DMS114 treated with DMSO at 0.1 percent for 48 hours (cell line): Measurements from ENCODE around the gene STRA6.

Source experiments
- DNase-seq: peaks from one replicate; lab custom pipeline; 2025; ENCODE audit not compliant: unreplicated experiment; lab: John Stamatoyannopoulos, UW

Gene STRA6

DNA sequence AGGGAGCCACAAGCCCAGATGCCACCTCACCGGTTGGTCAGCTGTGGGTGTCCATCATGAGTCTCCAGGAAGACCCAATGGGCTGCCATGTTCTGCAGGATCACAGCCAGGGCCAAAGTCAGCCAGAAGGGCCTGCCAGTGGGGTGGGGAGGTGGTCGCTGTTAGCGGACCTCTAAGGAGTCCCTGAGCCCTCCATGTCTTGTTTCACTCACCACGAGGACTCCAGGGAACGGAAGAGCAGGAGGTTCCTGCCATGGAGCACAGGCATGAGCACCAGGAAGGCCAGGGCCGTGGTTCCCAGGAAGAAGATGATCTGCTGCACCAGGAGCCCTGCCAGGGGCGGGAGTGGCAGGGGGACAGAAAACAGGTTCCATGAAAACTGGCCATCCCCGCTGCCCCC is 20.5 kb downstream of the STRA6 start:
- DNase-seq: no peak

DNA sequence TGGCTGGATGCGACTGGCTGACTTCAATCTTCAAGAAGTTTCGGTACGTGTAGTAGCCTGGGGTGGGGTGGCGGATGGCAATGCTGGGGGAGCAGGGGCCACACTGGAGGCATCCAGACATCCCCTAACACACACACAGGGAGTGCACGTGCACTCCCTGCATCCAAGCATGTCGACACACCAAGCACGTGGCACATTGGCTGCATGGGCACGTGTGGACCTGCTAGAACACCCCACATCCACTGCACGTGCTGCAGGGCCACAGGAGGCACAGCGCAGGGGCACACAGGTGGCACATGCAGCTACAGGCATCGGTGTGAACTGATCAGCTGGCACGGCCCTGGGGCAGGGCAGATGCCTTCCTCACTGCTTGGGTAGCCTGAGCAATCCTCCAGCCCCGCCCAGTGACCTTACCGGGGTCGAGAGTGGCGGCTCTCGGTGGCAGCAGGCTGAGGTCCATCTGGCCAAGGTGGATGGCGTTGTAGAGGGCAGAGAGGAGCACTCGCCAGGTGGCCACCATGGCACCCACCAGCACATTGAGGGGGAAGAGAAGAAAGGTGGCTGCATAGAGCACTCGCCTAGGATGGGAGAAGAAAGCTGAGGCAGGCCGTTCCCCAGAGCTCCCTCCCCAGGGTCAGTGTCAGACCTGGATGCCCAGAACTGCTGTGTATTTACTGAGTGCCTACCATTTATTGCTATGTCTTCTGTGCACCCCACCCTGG is 21.5 kb downstream of the STRA6 start:
- no peak for DNase-seq

DNA sequence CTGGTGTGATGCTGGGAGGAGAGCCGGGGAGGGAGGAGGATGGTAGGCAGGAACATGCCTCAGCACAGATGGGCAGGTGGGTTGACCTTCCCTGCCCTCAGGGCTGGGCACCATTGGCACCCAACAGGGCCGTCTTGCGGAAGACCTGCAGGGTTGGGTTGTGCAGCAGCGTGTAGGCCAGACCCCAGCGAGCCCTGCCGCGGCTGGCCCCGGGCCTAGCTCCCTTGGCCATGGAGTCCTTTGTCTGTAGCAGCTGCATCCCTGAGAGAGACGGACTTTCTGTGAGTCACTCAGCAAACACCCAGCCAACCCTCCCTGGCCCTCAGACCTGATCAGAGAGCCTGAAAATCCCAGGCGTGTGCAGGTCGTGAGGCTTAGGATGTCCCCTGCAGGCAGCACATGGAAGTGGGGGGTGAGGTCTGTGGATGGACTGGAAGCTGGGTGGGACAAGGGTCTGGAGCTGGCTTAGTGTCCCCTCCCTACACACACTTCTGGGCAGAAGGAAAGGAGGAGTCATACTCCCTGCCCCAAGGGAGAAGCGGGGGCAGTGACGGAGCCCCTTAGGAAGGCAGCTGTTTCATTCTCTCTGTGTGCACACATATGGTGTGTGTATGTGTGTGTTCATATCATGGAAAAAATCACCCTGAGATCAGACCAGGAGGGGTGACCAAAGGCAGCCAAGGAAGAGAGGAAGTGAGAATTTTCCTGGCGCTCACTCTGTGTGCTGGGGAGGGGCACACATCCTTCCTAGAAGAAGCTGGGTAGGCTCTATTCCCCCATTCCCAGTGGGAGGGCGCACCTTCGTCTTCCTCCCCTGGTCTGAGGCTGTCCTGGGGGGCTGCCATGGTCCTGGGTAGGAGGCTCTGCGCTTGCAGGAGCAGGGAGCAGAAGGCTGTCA is 22.4 kb downstream of the STRA6 start:
- no peak for DNase-seq

DNA sequence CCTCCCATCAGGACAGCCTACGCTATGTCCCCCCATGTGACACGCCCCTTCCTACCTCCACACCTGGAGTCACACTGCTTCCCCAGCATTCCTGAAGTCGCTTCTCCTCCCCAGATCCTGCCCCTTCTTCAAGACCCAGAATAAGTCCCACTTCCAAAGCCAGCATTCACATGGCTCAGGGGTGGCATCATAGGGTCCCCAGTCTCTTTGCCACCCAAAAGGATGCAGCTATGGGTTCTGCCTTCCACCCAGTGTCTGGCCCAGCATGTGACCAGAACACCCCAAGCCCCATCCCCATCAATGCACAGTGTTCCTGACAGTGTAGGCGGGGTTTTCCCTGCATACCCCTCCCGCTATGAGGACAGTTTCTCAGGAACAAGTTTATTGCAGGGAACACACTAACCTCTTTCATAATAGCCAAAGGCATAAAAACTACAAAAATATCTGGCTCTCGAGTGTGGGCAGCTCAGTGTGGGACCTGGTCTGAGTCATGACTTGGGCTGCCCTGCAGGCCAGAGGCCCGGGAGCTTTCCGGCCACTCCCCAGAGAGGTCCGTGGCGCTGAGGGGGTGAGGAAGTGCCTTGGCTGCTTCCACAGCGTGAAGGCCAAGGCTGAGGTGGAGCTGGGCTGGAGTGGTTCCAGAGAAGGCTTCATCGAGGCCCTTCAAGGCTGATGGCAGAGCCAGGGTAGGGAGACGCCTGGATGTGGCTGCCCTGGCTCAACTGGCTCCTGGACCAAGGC is 23.3 kb downstream of the STRA6 start:
- no peak for DNase-seq

DNA sequence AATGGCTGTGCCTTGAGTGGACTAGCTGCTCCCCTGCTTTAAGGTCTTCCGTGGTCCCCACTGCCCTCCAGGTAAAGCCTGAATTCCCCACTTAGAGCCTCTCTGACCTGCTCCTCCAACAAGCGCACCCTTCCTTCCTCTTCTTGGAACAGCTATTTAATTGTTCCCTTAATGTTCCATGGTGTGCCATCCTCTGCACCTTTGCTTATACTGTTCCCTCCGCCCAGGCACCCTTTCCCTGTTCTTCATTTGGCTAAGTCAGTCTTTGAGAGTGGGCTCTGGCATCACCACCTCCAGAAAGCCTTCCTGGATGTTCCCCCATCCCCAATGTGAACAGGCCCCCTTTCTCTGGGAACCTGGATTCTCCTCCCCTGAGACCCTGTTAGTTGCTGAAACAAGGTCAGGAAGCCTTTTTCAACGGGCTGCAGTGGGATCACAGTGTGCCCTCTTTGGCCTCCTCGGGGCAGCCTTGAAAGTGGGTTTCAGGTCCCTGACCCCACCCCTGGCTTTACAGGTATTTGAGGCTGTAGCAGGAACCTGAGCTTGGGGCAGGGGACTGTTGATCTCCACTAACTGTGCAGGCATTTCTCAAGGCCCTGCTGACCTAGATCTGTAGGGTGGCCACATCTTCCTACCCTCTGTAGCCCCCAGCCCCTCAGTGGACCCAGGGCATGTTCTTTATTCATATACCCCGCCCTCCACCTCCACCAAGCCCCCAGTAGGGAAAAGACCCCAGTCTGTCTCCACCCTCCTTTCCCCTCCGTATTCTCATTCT is 24.1 kb downstream of the STRA6 start:
- no peak for DNase-seq

DNA sequence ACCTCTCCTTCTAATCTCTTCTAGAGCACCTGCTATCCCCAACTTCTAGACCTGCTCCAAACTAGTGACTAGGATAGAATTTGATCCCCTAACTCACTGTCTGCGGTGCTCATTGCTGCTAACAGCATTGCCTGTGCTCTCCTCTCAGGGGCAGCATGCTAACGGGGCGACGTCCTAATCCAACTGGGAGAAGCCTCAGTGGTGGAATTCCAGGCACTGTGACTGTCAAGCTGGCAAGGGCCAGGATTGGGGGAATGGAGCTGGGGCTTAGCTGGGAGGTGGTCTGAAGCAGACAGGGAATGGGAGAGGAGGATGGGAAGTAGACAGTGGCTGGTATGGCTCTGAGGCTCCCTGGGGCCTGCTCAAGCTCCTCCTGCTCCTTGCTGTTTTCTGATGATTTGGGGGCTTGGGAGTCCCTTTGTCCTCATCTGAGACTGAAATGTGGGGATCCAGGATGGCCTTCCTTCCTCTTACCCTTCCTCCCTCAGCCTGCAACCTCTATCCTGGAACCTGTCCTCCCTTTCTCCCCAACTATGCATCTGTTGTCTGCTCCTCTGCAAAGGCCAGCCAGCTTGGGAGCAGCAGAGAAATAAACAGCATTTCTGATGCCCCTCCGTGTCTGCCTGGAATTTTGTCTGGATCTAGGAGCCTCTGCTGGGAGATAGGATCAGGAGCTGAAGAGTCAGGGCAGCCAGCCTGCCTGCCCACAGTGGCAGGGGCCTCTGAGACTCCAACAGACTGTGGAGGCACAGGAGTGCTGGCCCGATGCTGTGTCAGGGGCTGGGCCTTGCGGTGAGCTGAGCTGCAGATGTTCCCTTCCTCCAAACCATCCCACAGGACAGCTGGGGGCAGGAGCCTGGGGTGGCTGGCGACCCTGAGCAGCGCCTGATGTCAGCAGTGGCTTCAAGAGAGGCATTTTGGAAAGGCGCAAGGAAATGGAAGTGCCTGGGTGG is 26.0 kb downstream of the STRA6 start:
- DNase-seq: no peak

DNA sequence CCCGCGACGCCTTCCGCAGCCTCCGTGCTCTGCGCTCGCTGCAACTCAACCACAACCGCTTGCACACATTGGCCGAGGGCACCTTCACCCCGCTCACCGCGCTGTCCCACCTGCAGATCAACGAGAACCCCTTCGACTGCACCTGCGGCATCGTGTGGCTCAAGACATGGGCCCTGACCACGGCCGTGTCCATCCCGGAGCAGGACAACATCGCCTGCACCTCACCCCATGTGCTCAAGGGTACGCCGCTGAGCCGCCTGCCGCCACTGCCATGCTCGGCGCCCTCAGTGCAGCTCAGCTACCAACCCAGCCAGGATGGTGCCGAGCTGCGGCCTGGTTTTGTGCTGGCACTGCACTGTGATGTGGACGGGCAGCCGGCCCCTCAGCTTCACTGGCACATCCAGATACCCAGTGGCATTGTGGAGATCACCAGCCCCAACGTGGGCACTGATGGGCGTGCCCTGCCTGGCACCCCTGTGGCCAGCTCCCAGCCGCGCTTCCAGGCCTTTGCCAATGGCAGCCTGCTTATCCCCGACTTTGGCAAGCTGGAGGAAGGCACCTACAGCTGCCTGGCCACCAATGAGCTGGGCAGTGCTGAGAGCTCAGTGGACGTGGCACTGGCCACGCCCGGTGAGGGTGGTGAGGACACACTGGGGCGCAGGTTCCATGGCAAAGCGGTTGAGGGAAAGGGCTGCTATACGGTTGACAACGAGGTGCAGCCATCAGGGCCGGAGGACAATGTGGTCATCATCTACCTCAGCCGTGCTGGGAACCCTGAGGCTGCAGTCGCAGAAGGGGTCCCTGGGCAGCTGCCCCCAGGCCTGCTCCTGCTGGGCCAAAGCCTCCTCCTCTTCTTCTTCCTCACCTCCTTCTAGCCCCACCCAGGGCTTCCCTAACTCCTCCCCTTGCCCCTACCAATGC is 27.1 kb downstream of the STRA6 start:
- no peak for DNase-seq

DNA sequence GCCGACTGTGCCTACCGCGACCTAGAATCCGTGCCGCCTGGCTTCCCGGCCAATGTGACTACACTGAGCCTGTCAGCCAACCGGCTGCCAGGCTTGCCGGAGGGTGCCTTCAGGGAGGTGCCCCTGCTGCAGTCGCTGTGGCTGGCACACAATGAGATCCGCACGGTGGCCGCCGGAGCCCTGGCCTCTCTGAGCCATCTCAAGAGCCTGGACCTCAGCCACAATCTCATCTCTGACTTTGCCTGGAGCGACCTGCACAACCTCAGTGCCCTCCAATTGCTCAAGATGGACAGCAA is 27.7 kb downstream of the STRA6 start:
- DNase-seq: no peak

DNA sequence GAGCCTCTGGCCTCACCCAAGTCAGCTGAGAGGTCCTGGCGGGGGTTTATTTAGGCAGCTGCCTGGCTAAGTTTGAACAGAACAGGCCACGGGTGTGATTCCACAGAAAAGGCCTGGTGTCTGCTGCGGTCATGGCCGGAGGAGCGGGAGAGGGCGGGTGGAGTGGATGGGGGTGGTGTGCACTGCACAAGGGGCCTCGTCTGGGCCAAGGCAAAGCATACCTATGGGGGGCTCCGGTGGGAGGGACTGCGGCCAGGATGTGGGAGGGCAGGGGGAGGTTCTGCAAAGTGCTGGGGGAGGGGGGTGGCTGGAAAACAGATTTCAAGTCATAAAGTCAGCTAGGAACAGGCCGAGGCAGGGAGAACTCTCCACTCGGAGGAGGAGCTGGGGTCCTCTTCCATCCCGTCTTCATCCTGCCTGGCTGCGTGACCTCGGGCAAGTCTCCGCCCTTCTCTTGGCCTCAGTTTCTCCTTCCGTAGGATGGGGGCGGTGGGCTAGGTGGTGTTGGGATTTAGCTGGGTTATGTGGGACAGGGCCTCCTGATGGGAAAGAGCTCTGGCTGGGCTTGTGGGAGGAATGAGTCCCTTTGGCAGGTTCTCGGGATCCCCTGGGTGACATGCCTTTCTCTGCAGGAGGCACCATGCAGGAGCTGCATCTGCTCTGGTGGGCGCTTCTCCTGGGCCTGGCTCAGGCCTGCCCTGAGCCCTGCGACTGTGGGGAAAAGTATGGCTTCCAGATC is 28.2 kb downstream of the STRA6 start:
- no peak for DNase-seq

DNA sequence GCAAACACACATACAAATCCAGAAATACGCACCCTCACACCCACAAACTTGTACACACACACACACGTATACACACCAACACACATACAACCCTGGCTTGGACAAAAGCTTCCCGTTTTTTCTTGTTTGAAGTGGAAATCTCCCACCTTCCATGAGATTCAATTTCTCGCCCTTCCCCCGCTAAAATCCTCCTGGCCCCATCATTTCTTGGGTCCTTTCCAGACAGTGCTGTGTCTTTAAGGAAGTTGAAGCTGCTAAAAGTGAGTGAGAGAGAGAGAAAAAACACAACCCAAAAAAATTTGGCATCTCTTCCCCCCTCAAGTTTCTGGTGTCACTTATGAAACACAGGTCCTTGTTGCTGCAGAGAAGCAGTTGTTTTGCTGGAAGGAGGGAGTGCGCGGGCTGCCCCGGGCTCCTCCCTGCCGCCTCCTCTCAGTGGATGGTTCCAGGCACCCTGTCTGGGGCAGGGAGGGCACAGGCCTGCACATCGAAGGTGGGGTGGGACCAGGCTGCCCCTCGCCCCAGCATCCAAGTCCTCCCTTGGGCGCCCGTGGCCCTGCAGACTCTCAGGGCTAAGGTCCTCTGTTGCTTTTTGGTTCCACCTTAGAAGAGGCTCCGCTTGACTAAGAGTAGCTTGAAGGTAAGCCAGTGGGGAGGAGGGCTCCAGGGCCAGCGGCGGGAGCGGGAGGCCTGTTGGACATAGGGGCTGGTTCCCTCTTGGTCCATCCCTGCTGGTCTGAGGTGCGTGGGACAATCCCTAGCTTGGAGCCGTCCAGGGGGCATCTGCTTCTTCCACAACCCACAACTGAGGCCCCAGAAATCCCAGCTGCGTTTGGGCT is 29.0 kb downstream of the STRA6 start, which contains the start of gene ISLR:
Gene ISLR, plus strand, starts transcription at position 331 of the 839 bp plus-strand sequence. CDS start 1,149 bp downstream, outside the sequence.
- no peak for DNase-seq

DNA sequence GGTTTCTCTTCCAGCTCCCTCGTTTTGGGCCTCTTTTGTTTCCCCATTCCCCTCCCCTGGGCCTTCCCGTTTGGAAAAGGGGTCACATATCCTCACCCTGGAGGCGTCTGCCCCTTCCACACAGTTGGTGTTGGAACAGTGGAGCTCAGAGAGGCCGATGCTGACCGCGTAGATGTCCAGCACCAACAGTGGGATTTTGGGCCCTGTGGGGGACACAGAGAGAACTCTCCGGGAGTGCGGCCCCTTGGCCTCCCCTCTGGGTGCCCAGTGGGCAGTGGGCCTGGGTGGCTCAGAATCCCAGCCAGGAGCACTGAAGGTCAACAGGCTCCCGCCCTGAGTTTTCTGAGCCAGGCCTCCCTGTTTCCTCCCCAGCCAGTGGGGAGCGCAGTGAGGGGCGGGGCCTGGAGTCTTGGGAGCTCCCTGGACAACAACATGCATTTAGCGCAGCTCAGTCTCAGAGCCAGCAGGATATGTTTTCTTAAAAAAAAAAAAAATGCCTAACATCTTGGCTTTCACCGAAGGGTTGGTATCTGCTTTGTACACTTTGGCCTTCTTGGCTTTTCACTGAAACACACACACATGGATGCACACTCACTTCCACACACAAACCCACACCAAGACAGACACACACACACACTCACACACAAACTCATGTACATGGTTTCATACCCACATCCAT is 29.7 kb downstream of the STRA6 start:
- DNase-seq: no peak

DNA sequence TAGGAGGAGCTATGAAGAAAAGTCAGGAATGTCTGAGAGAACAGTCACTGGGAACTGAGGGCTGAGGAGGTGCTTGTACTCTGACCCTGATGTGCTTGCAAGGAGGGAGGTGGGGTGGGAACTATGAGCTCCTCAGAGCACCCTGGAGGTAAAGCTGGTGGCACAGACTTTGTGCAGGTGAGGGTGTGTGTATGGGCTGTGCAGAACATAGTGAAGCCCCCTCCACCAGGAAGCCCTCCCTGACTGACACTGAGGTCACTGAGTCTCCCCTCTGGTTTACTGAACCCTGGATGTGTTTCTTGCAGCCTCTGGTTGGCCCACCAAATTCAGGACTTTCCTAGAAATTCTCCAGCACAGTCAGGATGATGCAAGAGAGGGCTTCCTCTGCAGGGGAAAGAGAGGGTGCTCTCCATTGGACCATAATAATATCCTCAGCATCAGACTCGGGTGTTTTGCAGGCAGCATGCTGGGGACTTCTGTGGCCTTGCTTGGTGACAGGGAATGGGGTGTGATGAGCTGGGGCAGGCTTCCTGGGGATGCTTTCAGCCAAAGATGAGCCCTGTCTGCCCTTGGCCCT is 30.5 kb downstream of the STRA6 start:
- DNase-seq: no peak

DNA sequence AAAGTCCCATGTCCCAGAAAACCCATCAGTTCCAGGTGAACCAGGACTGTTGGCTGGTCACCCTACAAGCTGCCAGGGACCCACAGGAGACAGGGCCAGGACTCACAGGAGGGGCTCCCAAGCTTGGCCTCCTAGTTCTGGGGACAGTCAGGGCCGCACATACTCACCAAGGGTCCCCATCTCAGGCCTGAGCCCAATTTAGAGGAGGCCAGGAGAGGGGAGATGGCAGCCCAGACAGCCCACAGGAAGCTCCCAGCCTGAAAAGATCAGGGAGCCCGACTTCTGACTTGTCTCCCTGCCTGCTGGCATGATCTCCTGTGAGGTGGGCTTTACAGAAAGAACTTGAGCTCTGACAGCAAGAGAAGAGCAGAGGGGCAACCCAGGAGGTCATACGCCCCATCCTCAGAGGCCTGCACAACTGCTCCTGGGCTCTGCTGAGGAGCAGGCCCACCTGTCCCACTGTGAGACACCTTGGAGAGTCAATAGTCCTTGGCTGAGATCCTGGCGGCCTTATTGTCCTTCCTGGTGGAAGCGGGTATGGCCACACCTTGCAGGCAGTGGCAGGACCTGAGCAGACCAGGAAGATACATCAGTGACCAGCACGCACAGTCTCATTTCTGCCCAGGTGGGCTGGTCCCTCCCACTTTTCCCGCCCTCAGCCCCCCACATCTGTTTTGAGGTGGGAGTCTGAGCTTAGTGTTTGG is 31.6 kb downstream of the STRA6 start:
- DNase-seq: no peak

DNA sequence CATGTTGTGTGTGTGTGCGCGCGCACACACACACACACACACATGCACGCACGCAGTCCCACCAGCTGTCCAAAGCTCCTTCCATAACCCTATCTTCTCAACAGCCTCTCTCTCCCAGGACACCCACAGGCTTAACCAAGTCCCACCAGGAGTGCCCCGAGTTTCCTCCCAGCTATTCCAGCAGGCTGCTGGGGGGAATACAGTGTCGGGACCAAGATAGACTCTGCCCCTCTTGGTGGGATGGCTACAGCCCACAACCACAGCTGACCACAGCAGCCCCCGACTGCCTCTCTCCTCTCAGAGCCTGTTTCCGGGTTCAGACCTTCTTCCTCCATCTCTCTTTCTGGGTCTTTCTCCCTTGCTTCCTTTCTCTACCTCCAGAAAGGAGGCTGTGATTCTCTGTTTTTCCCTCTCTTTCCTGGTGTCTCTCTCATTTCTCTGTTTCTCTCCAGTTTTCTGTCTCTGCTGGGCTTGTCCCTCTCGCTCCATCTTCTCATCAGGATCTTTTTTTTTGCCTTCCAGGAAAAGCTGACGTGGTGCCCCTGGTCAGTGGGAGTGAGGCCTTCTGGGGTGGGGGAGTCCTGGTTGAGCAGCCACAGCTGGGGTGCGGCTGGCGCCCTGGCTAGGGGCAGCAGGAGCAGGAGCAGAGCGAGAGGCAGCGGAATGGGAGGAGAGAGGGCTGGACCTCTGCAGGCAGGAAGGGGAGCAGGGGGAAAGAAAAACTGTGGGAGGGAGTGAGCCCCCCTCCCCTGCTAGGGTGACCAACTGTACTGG is 32.3 kb downstream of the STRA6 start:
- no peak for DNase-seq

DNA sequence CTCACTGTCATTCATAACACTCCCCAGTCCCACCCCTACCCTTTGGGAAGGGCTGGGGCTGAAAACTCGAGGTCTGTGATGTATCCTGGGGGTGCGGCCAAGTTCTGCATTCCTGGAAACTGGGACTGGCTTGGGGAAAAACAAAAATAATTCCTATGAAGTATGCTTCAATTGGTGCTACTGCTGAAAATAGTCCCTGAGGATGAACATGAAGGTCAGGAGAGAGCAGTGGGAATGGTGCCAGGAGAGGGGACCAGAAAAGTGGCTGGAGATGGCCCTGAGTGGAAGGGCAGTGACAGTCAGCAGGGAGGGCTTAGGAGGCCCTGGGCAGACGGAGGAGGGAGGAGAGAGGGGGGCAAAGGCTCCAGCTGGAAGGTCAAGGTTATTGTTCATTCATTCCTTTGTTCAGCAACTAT is 33.9 kb downstream of the STRA6 start:
- DNase-seq: no peak
